ENCODE results near the gene SLC22A12. TPM values are rescaled to one million over a fixed set of nuclear protein-coding genes. Genes with fewer than 3 reads are reported as not detected.
A peak's percentile ranks its signal among the peaks of the same experiment; 100 is the strongest.

SLC22A12 gene
- total RNA-seq, 4 donors from 2014 or later = not detected

GRCh38 chr11:64650923-64651523 lies 60.0 kb downstream of the SLC22A12 start:
- no peak for TF ChIP-seq EP300 (IDR thresholded peaks at IDR 0.05)
- TF ChIP-seq, protein P1, sequence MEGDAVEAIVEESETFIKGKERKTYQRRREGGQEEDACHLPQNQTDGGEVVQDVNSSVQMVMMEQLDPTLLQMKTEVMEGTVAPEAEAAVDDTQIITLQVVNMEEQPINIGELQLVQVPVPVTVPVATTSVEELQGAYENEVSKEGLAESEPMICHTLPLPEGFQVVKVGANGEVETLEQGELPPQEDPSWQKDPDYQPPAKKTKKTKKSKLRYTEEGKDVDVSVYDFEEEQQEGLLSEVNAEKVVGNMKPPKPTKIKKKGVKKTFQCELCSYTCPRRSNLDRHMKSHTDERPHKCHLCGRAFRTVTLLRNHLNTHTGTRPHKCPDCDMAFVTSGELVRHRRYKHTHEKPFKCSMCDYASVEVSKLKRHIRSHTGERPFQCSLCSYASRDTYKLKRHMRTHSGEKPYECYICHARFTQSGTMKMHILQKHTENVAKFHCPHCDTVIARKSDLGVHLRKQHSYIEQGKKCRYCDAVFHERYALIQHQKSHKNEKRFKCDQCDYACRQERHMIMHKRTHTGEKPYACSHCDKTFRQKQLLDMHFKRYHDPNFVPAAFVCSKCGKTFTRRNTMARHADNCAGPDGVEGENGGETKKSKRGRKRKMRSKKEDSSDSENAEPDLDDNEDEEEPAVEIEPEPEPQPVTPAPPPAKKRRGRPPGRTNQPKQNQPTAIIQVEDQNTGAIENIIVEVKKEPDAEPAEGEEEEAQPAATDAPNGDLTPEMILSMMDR (IDR thresholded peaks at IDR 0.05) = peak in 1 of 2 donors; percentile 48
- no peak for DNase-seq (ENCODE audit: low spot score in 2 of 2)
- Histone ChIP-seq H3K27ac (no peak overlapping the region), H3K36me3 (no peaks in the 10 kb centered on the region), H3K4me3 (no peak overlapping the region), H3K27me3 (peaks cover 19% of the 10 kb centered on the region), H3K4me1 (peaks cover 2% of the 10 kb centered on the region), H3K9me3 (no peaks in the 10 kb centered on the region)
- WGBS = 70% methylated on average over 18 of the region's 18 CpGs

Other genes with a start within 250 kb of the SLC22A12 start
- 10 to 100 TPM; 29.4 to 46.0 (median 39.6) TPM for gene RPS6KA4, start 232.1 kb upstream of the SLC22A12 start, total RNA-seq
- gene SLC22A11, start 35.3 kb upstream of the SLC22A12 start, total RNA-seq = not detected
- gene NRXN2, start 132.0 kb downstream of the SLC22A12 start, total RNA-seq = under 1 TPM in 3 of 4 donors, not detected in 1; 0.21 to 0.72 (median 0.64) TPM
- 1 to 10 TPM in 2 of 4 donors, under 1 TPM in 2; 0.64 to 7.6 (median 3.9) TPM for gene RASGRP2, start 152.9 kb downstream of the SLC22A12 start, total RNA-seq
- gene PYGM, start 168.8 kb downstream of the SLC22A12 start, total RNA-seq = 1 to 10 TPM; 1.1 to 2.7 (median 1.2) TPM
- gene SF1, start 187.3 kb downstream of the SLC22A12 start, total RNA-seq = 100 to 1,000 TPM; 270 to 559 (median 373) TPM
- 10 to 100 TPM; 13.6 to 20.4 (median 15.3) TPM for gene MAP4K2, start 212.0 kb downstream of the SLC22A12 start, total RNA-seq
- gene MEN1, start 219.3 kb downstream of the SLC22A12 start, total RNA-seq = 10 to 100 TPM; 26.9 to 46.6 (median 36.1) TPM

All from suprapubic skin (tissue), 4 donors.